Neuronal stem cell (in vitro differentiated cells): Measurements from ENCODE around the gene PLPPR1.

Source experiments
- DNase-seq: peaks from one replicate; pipeline ENCODE4 v3.0.0-alpha.2; 2013; ENCODE audit warnings: low spot score
- H2AFZ ChIP-seq: one replicate; pipeline ENCODE4 v1.6.1; 2013; ENCODE audit warnings: mild to moderate bottlenecking, low read length, inconsistent platforms
- H2AK5ac ChIP-seq: 2 replicates; pipeline ENCODE4 v1.6.1; 2013; ENCODE audit warnings: low read depth, mild to moderate bottlenecking, inconsistent platforms, low read length, moderate library complexity, mixed read lengths
- H2BK120ac ChIP-seq: 2 replicates; pipeline ENCODE4 v1.6.1; 2013; ENCODE audit warnings: low read depth, mild to moderate bottlenecking, inconsistent platforms, low read length, moderate library complexity, mixed read lengths
- H2BK12ac ChIP-seq: one replicate; pipeline ENCODE4 v1.6.1; 2013; ENCODE audit warnings: low read length, inconsistent platforms
- H2BK15ac ChIP-seq: 2 replicates; pipeline ENCODE4 v1.6.1; 2013; ENCODE audit warnings: mild to moderate bottlenecking, low read length, inconsistent platforms, mixed read lengths
- H2BK5ac ChIP-seq: one replicate; pipeline ENCODE4 v1.6.1; 2013; ENCODE audit warnings: inconsistent platforms, mild to moderate bottlenecking, low read length, moderate library complexity
- H3K14ac ChIP-seq: one replicate; pipeline ENCODE4 v1.6.1; 2013; ENCODE audit warnings: low read length, inconsistent platforms
- H3K18ac ChIP-seq: 2 replicates; pipeline ENCODE4 v1.6.1; 2013; ENCODE audit warnings: low read length, inconsistent platforms
- H3K23ac ChIP-seq: 2 replicates; pipeline ENCODE4 v1.6.1; 2013; ENCODE audit warnings: low read depth, mild to moderate bottlenecking, mixed read lengths, low read length, inconsistent platforms; ENCODE audit not compliant: poor library complexity
- H3K27ac ChIP-seq: replicated peaks from 3 replicates; pipeline ENCODE4 v1.5.1; 2013; ENCODE audit warnings: low read length, inconsistent platforms
- H3K27me3 ChIP-seq, 3 experiments: 2 replicates each; pipeline ENCODE4 v1.6.1; 2013; ENCODE audit warnings: low read length in 3 of 3, mild to moderate bottlenecking in 2 of 3, inconsistent platforms in 1 of 3, low read depth in 1 of 3, mixed read lengths in 1 of 3, moderate library complexity in 1 of 3; ENCODE audit not compliant: control insufficient read depth in 3 of 3, insufficient read depth in 3 of 3
- H3K36me3 ChIP-seq, 2 donors: replicated peaks in 1 of 2; 2 replicates each; pipeline ENCODE4 v1.6.1; 2013; ENCODE audit warnings: low read length in 2 of 2; ENCODE audit not compliant: control insufficient read depth in 2 of 2, insufficient read depth in 2 of 2
- H3K4ac ChIP-seq: 2 replicates; pipeline ENCODE4 v1.6.1; 2013; ENCODE audit warnings: inconsistent platforms, mild to moderate bottlenecking, low read length, moderate library complexity
- H3K4me1 ChIP-seq, 2 donors: 1 replicate in 1 of 2; 2 replicates in 1 of 2; pipeline ENCODE4 v1.6.1; 2013; ENCODE audit warnings: low read length in 2 of 2, low read depth in 1 of 2; ENCODE audit not compliant: control insufficient read depth in 2 of 2, insufficient read depth in 1 of 2
- H3K4me2 ChIP-seq: one replicate; pipeline ENCODE4 v1.6.1; 2013; ENCODE audit warnings: mild to moderate bottlenecking, low read length, inconsistent platforms; ENCODE audit not compliant: insufficient read depth, poor library complexity, severe bottlenecking
- H3K4me3 ChIP-seq, 2 donors: 2 replicates each; pipeline ENCODE4 v1.5.1; 2013; ENCODE audit warnings: low read length in 2 of 2, mild to moderate bottlenecking in 2 of 2, inconsistent platforms in 1 of 2, moderate library complexity in 1 of 2
- H3K79me1 ChIP-seq: one replicate; pipeline ENCODE4 v1.6.1; 2013; ENCODE audit warnings: low read depth, mild to moderate bottlenecking, inconsistent platforms, low read length, moderate library complexity
- H3K9ac ChIP-seq: one replicate; pipeline ENCODE4 v1.6.1; 2013; ENCODE audit warnings: mild to moderate bottlenecking, low read depth, low read length, inconsistent platforms; ENCODE audit not compliant: poor library complexity
- H3K9me3 ChIP-seq, 2 donors: replicated peaks in 1 of 2; 2 replicates each; pipeline versions ENCODE3 to v1.6.1; 2013; ENCODE audit warnings: low read length in 2 of 2, mild to moderate bottlenecking in 2 of 2, inconsistent platforms in 1 of 2, low read depth in 1 of 2, mixed read lengths in 1 of 2, moderate library complexity in 1 of 2; ENCODE audit not compliant: control insufficient read depth in 2 of 2, insufficient read depth in 1 of 2
- H4K8ac ChIP-seq: one replicate; pipeline ENCODE4 v1.6.1; 2013; ENCODE audit warnings: low read depth, mild to moderate bottlenecking, inconsistent platforms, low read length, moderate library complexity
- H4K91ac ChIP-seq: one replicate; pipeline ENCODE4 v1.6.1; 2013; ENCODE audit warnings: low read length, low read depth, mild to moderate bottlenecking, inconsistent platforms; ENCODE audit not compliant: poor library complexity
- WGBS, 2 donors: extraction: QIAGEN DNeasy Blood & Tissue Kit; methylation state at CpG; one replicate each; pipeline ENCODE4 v1.1.7; 2013; ENCODE audit warnings: missing lambda C conversion rate in 2 of 2, mixed read lengths in 1 of 2; ENCODE audit not compliant: insufficient read length in 2 of 2, insufficient replicate concordance in 1 of 2; ENCODE audit errors: extremely low coverage in 2 of 2; 5-methylcytosine and 5-hydroxymethylcytosine counted together

PLPPR1 gene

GRCh38 chr9:101307051-101307450 is 278.5 kb downstream of the PLPPR1 start:
- no peak overlapping the region for H4K8ac ChIP-seq
- no peak overlapping the region for H2AK5ac ChIP-seq
- H2BK12ac ChIP-seq, result no peak overlapping the region
- no CpG with 5 or more reads among the region's 3 CpGs for WGBS, 2 donors
- H2BK5ac ChIP-seq, result no peak overlapping the region
- peaks cover 0 to 4% (median 0%) of the 10 kb centered on the region in 3 experiments for H3K27me3 ChIP-seq
- no peak overlapping the region for H2AFZ ChIP-seq
- H4K91ac ChIP-seq, result no peak overlapping the region
- DNase-seq, result no peak
- no peak overlapping the region for H3K4me2 ChIP-seq
- no peak overlapping the region for H2BK15ac ChIP-seq
- H3K4ac ChIP-seq, result no peak overlapping the region
- no peaks in the 10 kb centered on the region for H3K9me3 ChIP-seq
- no peak overlapping the region for H3K4me3 ChIP-seq
- no peak overlapping the region for H2BK120ac ChIP-seq
- H3K9ac ChIP-seq, result no peak overlapping the region
- no peak overlapping the region for H3K18ac ChIP-seq
- H3K36me3 ChIP-seq, result no peaks in the 10 kb centered on the region
- no peak overlapping the region for H3K23ac ChIP-seq
- no peak overlapping the region for H3K27ac ChIP-seq
- no peaks in the 10 kb centered on the region for H3K79me1 ChIP-seq
- peak overlapping the region; percentile 22 for H3K14ac ChIP-seq
- no peaks in the 10 kb centered on the region for H3K4me1 ChIP-seq

GRCh38 chr9:101307524-101308213 is 279.1 kb downstream of the PLPPR1 start:
- H3K4me2 ChIP-seq, result no peak overlapping the region
- H4K8ac ChIP-seq, result no peak overlapping the region
- H3K4ac ChIP-seq, result no peak overlapping the region
- no CpG with 5 or more reads among the region's 3 CpGs for WGBS, 2 donors
- H3K9ac ChIP-seq, result no peak overlapping the region
- H3K27me3 ChIP-seq, result peaks cover 0 to 6% (median 0%) of the 10 kb centered on the region in 3 experiments
- H3K79me1 ChIP-seq, result no peaks in the 10 kb centered on the region
- no peaks in the 10 kb centered on the region for H3K9me3 ChIP-seq
- no peak overlapping the region for H2BK12ac ChIP-seq
- H2AFZ ChIP-seq, result no peak overlapping the region
- H3K14ac ChIP-seq, result no peak overlapping the region
- no peak overlapping the region for H3K23ac ChIP-seq
- no peak overlapping the region for H2BK5ac ChIP-seq
- no peak overlapping the region for H3K27ac ChIP-seq
- H4K91ac ChIP-seq, result no peak overlapping the region
- no peak for DNase-seq
- no peak overlapping the region for H2BK15ac ChIP-seq
- no peak overlapping the region for H3K18ac ChIP-seq
- H2BK120ac ChIP-seq, result no peak overlapping the region
- no peak overlapping the region for H3K4me3 ChIP-seq
- H3K36me3 ChIP-seq, result no peaks in the 10 kb centered on the region
- H3K4me1 ChIP-seq, result no peaks in the 10 kb centered on the region
- H2AK5ac ChIP-seq, result no peak overlapping the region

- Histone ChIP-seq H3K9me3 (no peaks in the 10 kb centered on the region), H2BK15ac (no peak overlapping the region), H4K91ac (no peak overlapping the region), H3K36me3 (no peaks in the 10 kb centered on the region), H3K14ac (no peak overlapping the region), H2BK5ac (no peak overlapping the region), H2AK5ac (no peak overlapping the region), H3K79me1 (no peaks in the 10 kb centered on the region), H3K27ac (no peak overlapping the region), H3K18ac (no peak overlapping the region), H3K4me3 (no peak overlapping the region), H4K8ac (no peak overlapping the region), H3K4ac (no peak overlapping the region), H3K4me1 (no peaks in the 10 kb centered on the region), H3K9ac (no peak overlapping the region), H3K27me3 (peaks cover 0 to 8% (median 0%) of the 10 kb centered on the region in 3 experiments), H2AFZ (no peak overlapping the region), H3K23ac (no peak overlapping the region), H3K4me2 (no peak overlapping the region), H2BK120ac (no peak overlapping the region), H2BK12ac (no peak overlapping the region)
- no peak for DNase-seq
- no CpG with 5 or more reads among the region's 8 CpGs for WGBS, 2 donors
These were observed 280.6 kb downstream of the PLPPR1 start for GRCh38 chr9:101309139-101309538.

GRCh38 chr9:101311191-101311590 is 282.7 kb downstream of the PLPPR1 start:
- Histone ChIP-seq H2BK120ac (no peak overlapping the region), H2AFZ (no peak overlapping the region), H3K4ac (no peak overlapping the region), H3K27me3 (peaks cover 0 to 8% (median 0%) of the 10 kb centered on the region in 3 experiments), H4K8ac (no peak overlapping the region), H3K4me1 (no peaks in the 10 kb centered on the region), H3K79me1 (no peaks in the 10 kb centered on the region), H3K14ac (no peak overlapping the region), H4K91ac (no peak overlapping the region), H2AK5ac (no peak overlapping the region), H3K4me2 (no peak overlapping the region), H3K18ac (no peak overlapping the region), H3K9ac (no peak overlapping the region), H3K9me3 (no peaks in the 10 kb centered on the region), H3K27ac (no peak overlapping the region), H3K4me3 (no peak overlapping the region), H2BK5ac (no peak overlapping the region), H2BK12ac (no peak overlapping the region), H2BK15ac (no peak overlapping the region), H3K36me3 (no peaks in the 10 kb centered on the region), H3K23ac (no peak overlapping the region)
- DNase-seq, result no peak
- no CpG with 5 or more reads among the region's 2 CpGs for WGBS, 2 donors
